ENCODE data around the gene MRPS21.
"Not testable (repeated sequence)": the region's sequence is repeated elsewhere in the genome, so short reads cannot be mapped to it uniquely, and the experiment has no call there.

The MRPS21 gene

DNA sequence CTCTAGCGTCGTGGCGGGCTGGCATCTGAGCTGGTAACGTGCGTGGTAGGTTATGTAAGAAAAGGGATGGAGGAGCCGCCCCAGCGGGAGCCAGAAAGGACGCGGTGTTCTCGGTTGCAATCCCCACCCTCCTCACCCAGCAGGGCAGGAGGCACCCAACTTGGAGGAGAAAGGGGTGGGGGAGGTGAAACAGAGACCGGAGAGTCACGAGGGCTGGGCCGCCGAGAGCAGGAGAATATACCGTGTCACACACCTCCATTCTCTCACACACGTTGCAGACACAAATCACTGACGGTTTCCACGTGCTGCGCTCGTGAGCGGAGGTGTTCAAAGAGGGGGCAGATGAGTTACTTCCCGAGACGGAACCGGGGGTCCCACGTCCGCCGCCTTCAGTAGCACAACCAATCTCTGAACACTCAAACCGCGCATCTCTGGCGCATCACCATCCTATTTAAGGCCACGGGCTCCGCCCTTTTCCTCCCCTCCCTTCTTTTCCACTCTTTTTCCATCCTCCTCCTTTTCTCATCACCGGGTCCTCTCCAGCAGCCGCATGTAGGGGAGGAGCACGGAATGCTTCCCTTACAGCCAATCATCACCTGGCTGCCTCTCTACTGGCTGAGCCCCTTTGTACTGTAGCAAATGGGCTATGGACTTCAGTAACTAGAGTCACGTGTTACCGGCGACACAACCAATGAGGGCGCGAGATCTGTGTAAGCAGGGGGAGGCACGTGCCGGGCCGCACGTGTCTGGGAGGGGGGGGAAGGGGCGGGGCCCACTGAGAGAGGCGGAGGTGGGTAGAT is 11.7 kb upstream of the MRPS21 start, which contains the start of gene CIART:
Gene CIART (plus strand): TSS at position 797 of the 800 bp plus-strand sequence. CDS start 714 bp downstream, outside the sequence.
- peak; percentile 98 to 100 (median 100) for DNase-seq

DNA sequence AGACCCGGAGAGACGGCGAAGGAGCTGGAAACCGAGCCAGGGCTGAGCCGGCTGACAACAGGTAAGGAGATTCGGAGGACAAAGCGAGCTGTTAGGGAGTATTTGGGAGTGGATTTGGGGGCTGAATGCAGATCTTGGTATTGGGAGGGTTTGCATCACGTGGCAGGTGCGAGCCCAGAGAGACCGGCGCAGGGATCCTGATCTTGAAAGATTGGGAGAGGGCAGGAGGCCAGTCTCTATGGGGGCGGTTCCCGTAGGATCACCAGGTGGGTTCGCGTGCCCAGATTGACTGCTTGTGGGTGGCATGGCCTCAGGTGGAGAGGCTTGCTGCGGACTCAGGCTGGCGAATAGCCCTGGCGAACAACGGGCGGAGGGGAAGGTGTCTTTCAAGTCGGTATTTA is 11.1 kb upstream of the MRPS21 start:
- DNase-seq = no peak

DNA sequence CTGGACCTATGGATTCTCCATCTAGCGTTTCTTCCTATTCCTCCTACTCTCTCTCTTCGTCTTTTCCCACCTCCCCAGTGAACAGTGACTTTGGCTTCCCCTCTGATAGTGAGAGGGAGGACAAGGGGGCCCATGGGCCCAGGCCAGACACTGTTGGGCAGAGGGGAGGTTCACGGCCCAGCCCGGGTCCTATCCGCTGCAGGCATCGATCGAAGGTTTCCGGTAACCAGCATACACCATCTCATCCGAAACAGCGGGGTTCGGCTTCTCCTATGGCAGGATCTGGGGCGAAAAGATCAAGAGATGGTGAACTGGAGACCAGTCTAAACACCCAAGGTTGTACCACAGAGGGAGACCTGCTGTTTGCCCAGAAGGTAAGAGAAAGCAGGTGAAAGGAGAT is 10.4 kb upstream of the MRPS21 start:
- peak in 2 of 3 experiments; percentile 40 to 64 for DNase-seq

- no peak for DNase-seq
Observed at GRCh38 chr1:150288382-150288781, 5.3 kb upstream of the MRPS21 start.

DNA sequence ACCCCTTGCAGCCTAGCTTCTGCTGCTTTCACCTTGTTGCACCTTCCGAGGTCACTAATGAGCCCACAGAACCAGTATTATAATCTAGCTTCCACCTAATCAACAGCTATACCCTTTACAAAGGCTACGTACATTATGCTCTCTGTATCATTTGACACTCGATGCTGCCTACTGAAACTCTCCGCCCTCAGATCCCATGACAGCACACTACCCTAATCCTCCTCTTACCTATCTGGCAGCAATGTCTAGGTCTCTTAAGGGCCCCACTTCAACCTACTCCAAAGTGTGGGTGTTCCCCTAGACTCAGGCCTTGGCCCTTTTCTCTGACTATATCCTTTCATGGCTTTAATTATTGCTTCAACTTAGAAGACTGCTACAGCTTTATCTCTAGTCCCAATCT is 4.8 kb upstream of the MRPS21 start:
- DNase-seq = no peak

DNA sequence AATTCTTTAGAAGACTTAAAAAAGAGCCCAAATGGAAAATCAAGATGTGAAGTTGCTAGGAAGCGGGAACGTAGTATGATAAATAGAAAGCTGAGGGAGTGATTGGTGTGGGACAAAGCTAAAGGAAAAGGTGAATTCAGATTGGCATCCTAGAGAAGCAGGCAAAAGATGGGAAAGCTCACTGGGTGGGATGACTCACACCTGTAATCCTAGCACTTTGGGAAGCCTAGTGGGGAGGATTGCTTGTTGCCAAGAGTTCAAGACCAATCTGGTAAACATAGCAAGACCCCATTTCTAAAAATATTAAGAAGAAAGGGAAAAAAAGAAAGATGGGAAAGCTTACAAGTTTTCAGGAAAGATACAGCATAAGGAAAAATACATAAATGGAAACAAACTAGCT is 1.8 kb downstream of the MRPS21 start:
- DNase-seq = no peak

- DNase-seq = no peak
Observed at GRCh38 chr1:150299716-150300115, 6.1 kb downstream of the MRPS21 start.

DNA sequence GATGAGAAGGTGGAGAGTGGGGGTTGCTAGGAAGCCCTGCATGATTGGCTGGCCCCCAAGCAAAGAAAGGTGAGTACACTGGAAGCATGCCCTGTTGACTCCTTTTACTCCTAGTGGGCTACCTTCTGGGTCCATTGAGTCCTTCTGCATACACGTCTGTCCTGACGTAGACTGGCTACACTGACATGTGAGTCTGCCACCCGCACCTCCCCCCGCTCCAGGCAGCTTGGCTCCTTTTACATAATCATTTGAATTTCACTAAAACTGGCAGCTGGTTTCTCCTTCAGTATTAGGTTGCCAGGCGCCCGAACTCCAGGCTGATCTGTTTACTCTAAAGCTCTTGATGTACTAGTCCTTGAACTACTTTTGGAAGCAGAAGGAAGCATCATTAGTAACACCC is 8.7 kb downstream of the MRPS21 start:
- DNase-seq = no peak

DNA sequence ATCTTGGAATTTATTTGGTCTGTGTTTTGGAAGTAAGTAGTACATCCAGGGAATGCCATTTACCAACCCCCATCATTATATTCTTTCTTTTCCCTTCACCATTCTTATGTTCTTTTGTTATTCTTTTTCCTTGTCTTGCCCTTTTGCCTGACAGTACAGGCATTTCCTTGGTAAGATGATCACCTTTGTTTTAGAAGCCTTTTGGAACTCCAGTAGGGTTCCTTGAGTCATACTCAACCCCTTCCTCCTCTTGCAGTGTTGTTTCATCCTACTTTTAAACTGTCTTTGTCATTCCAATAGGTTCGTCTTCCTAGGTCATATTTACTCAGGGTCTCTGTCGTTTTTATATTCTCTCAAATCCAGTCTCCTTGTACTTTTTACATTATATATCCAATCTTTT is 9.2 kb downstream of the MRPS21 start:
- no peak for DNase-seq

GRCh38 chr1:150308585-150308984 is 14.9 kb downstream of the MRPS21 start:
- not testable (repeated sequence) for DNase-seq

DNA sequence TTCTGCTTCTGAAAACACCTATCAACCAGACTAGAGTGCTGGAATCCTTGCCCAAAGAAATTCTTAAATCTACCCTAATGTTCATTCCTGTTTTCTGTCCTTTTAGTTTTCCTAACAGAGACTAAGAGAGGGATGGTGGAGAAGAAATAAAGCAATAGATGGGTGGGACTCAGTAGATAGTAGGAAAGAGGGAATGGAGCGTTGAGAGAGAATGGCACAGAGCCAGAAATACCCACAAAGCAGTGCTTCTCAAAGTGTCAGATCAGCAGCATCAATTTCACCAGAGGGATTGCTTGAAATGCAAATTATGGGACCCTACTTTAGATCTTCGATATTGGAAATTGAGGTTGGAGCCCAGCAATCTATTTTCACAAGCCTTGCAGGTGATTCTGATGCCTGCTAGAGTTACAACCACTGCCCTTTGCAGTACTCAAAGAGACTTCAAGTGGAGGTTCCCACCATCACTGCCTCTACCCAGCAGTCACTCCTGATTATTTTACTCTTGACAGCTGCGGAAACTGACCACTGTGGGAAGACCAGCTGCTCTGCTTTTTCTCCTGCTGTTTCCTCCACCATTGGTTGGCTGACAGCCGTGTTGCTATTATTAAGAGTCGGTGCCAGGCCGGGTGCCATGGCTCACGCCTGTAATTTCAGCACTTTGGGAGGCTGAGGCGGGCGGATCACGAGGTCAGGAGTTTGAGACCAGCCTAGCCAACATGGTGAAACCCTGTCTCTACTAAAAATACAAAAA is 16.3 kb downstream of the MRPS21 start:
- DNase-seq = peak in 2 of 3 experiments; percentile 43 to 64

DNA sequence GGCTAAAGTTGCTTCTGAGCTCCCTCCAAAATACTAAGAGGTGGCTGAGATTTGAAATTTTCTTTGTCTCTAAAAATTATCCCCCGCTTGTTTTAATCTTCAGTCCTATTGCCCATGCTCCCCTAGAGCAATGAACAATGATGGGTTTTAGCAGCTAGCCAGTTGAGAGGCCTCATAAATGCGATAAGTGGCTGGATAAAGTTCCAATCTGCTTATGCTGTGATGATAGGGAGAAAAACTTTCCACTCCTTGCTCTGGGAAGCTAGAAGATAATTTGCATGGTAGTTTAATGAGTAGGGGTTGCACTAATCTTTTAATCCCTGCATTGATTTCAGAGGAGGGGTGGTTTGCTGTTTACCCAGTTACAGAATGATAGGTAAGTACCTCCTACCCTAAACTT is 18.1 kb downstream of the MRPS21 start:
- DNase-seq = no peak

GRCh38 chr1:150314691-150315090 is 21.0 kb downstream of the MRPS21 start:
- not testable (repeated sequence) for DNase-seq

DNA sequence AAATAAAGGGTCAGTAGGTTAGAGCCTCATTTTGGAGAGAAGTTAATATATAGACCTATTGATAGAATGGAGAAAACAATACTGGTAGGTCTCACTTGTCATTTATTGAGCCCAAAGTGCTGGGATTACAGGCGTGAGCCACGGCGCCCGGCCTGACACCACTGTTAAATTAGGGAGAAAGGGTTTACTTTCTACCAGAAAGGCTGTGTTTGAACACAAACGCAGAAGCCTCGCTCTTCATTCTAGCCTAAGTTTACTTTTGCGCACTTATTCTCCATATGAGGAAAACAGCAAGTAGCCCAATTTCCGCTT is 27.0 kb downstream of the MRPS21 start:
- peak in 1 of 3 experiments; percentile 35 for DNase-seq

GRCh38 chr1:150321826-150322166 is 28.1 kb downstream of the MRPS21 start:
- DNase-seq = peak in 1 of 3 experiments; percentile 56

- no peak for DNase-seq
Observed at GRCh38 chr1:150322310-150322709, 28.6 kb downstream of the MRPS21 start.

- no peak for DNase-seq
Observed at GRCh38 chr1:150332651-150333290, 39.1 kb downstream of the MRPS21 start.

DNA sequence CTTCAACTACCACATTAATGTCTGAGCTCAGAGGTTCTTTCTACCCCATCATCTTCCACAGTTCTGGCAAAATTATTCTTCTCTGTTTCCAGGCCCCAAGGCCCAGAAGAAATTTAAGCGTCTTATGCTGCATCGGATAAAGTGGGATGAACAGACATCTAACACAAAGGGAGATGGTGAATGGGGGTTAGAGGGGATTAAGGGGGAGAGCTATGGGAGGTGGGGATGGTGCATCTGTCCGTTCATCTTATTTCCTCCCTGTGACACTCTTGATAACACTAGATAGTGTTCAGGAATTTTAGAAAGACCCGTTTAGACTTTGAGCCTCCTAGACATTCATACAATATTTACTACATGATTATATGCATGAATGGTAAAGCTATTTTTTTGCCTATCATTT is 52.7 kb downstream of the MRPS21 start:
- no peak for DNase-seq

- DNase-seq = no peak
Observed at GRCh38 chr1:150352866-150353265, 59.2 kb downstream of the MRPS21 start.
